Small intestine (tissue), 7 donors: Measurements from ENCODE around the gene NDUFC2. TPM values are rescaled to one million over a fixed set of nuclear protein-coding genes. Genes with fewer than 3 reads are reported as not detected.
A peak's percentile ranks its signal among the peaks of the same experiment; 100 is the strongest.
"Not testable (repeated sequence)": the region's sequence is repeated elsewhere in the genome, so short reads cannot be mapped to it uniquely, and the experiment has no call there.

Experiments used
- DNase-seq, 2 donors: peaks; one replicate each; pipeline versions ENCODE4 v3.0.0 to v3.0.0-alpha.2; 2013
- FAIRE-seq: peaks from 2 replicates; lab custom pipeline; 2012; peaks lifted over from hg19 to GRCh38; lab: Jason Lieb, UNC
- H3K27ac ChIP-seq, 3 donors: one replicate each; pipeline ENCODE4 v1.5.1; 2013; ENCODE audit warnings: low read length in 2 of 3, mild to moderate bottlenecking in 2 of 3, control low read depth in 1 of 3, inconsistent platforms in 1 of 3, low read depth in 1 of 3, moderate library complexity in 1 of 3
- H3K27me3 ChIP-seq, 3 donors: one replicate each; pipeline ENCODE4 v1.6.1; 2013; ENCODE audit warnings: low read length in 3 of 3, inconsistent platforms in 1 of 3; ENCODE audit not compliant: control insufficient read depth in 3 of 3, insufficient read depth in 3 of 3
- H3K36me3 ChIP-seq, 3 donors: one replicate each; pipeline ENCODE4 v1.6.1; 2013; ENCODE audit warnings: low read length in 3 of 3, inconsistent platforms in 1 of 3, low read depth in 1 of 3, mild to moderate bottlenecking in 1 of 3, moderate library complexity in 1 of 3; ENCODE audit not compliant: control insufficient read depth in 3 of 3, insufficient read depth in 2 of 3
- H3K4me1 ChIP-seq, 3 donors: one replicate each; pipeline ENCODE4 v1.6.1; 2013; ENCODE audit warnings: low read length in 2 of 3, inconsistent platforms in 1 of 3, low read depth in 1 of 3, mild to moderate bottlenecking in 1 of 3, moderate library complexity in 1 of 3; ENCODE audit not compliant: control insufficient read depth in 3 of 3, insufficient read depth in 2 of 3
- H3K4me3 ChIP-seq, 3 donors: one replicate each; pipeline ENCODE4 v1.5.1; 2013; ENCODE audit warnings: low read length in 3 of 3, control low read depth in 1 of 3, inconsistent platforms in 1 of 3, low read depth in 1 of 3, mild to moderate bottlenecking in 1 of 3, moderate library complexity in 1 of 3
- H3K9me3 ChIP-seq, 2 donors: one replicate each; pipeline ENCODE4 v1.6.1; 2013; ENCODE audit warnings: low read depth in 1 of 2, low read length in 1 of 2; ENCODE audit not compliant: control insufficient read depth in 2 of 2, insufficient read depth in 1 of 2
- WGBS, 3 donors: extraction: QIAGEN DNeasy Blood & Tissue Kit; methylation state at CpG; one replicate each; pipeline ENCODE4 v1.1.7; 2013; 5-methylcytosine and 5-hydroxymethylcytosine counted together
- polyA plus RNA-seq, 4 donors: library from polyadenylated mRNA; stranded (reverse) in 3 of 4; unstranded in 1 of 4; fragments of 200-250 nt in 3 of 4; fragments of 120-200 nt in 1 of 4; gene quantifications; one replicate each; pipeline versions ENCODE4 v1.2.1 to v1.2.3, GENCODE V29; 2013
- donor health status: healthy with polysubstance abuse.
- donor health status: control.
- donor health status: control.
- donor health status: Bipolar disorder and iron deficiency.
- donor health status: healthy.

The NDUFC2 gene
- polyA plus RNA-seq, 4 donors = 172 to 381 (median 178) TPM

GRCh38 chr11:78044706-78045105 is 35.0 kb downstream of the NDUFC2 start:
- peaks cover 0 to 7% (median 5%) of the 10 kb centered on the region in 3 donors for H3K4me1 ChIP-seq
- H3K36me3 ChIP-seq = no peaks in the 10 kb centered on the region
- DNase-seq (peak in 1 of 2 donors; percentile 92), FAIRE-seq (no peak)
- H3K27me3 ChIP-seq = no peaks in the 10 kb centered on the region
- no peak overlapping the region for H3K4me3 ChIP-seq
- H3K9me3 ChIP-seq = peaks cover 0 to 7% of the 10 kb centered on the region in 2 donors
- WGBS, 3 donors = 29 to 70% (median 41%) methylated on average over 5 of the region's 5 CpGs
- peak overlapping the region in 1 of 3 donors; percentile 57 for H3K27ac ChIP-seq

GRCh38 chr11:78041843-78042440 is 37.7 kb downstream of the NDUFC2 start:
- Histone ChIP-seq H3K4me3 (no peak overlapping the region), H3K36me3 (no peaks in the 10 kb centered on the region), H3K9me3 (peaks cover 0 to 7% of the 10 kb centered on the region in 2 donors), H3K27me3 (no peaks in the 10 kb centered on the region), H3K4me1 (peaks cover 3 to 8% (median 7%) of the 10 kb centered on the region in 3 donors), H3K27ac (no peak overlapping the region)
- FAIRE-seq (no peak), DNase-seq (no peak)
- WGBS, 3 donors = 96 to 98% (median 97%) methylated on average over 14 of the region's 14 CpGs

GRCh38 chr11:78041380-78041719 is 38.3 kb downstream of the NDUFC2 start:
- not testable (repeated sequence) for H3K27me3 ChIP-seq, H3K4me1 ChIP-seq, DNase-seq, H3K36me3 ChIP-seq, FAIRE-seq, H3K9me3 ChIP-seq, H3K4me3 ChIP-seq, H3K27ac ChIP-seq
- 93 to 99% (median 95%) methylated on average over 8 of the region's 8 CpGs for WGBS, 3 donors

GRCh38 chr11:78040691-78041379 is 38.8 kb downstream of the NDUFC2 start:
- peak overlapping the region in 1 of 3 donors; percentile 6 for H3K27ac ChIP-seq
- no peak for FAIRE-seq
- DNase-seq = peak in 1 of 2 donors; percentile 36
- peaks cover 0 to 7% of the 10 kb centered on the region in 2 donors for H3K9me3 ChIP-seq
- H3K36me3 ChIP-seq = no peaks in the 10 kb centered on the region
- 87 to 94% (median 92%) methylated on average over 15 of the region's 15 CpGs for WGBS, 3 donors
- H3K4me1 ChIP-seq = peaks cover 3 to 7% (median 5%) of the 10 kb centered on the region in 3 donors
- H3K27me3 ChIP-seq = no peaks in the 10 kb centered on the region
- H3K4me3 ChIP-seq = no peak overlapping the region

- peak; percentile 69 to 73 for DNase-seq
- 19 to 20% (median 20%) methylated on average over 7 of the region's 7 CpGs for WGBS, 3 donors
- Histone ChIP-seq H3K27me3 (no peaks in the 10 kb centered on the region), H3K36me3 (no peaks in the 10 kb centered on the region), H3K4me1 (peaks cover 2 to 7% (median 3%) of the 10 kb centered on the region in 3 donors), H3K27ac (peak overlapping the region in 2 of 3 donors; percentile 6 to 83), H3K4me3 (no peak overlapping the region), H3K9me3 (peaks cover 0 to 7% of the 10 kb centered on the region in 2 donors)
- FAIRE-seq = no peak
Measured at GRCh38 chr11:78039919-78040671, 39.6 kb downstream of the NDUFC2 start.

- H3K4me1 ChIP-seq = peaks cover 2 to 7% (median 3%) of the 10 kb centered on the region in 3 donors
- DNase-seq (no peak), FAIRE-seq (no peak)
- no peaks in the 10 kb centered on the region for H3K36me3 ChIP-seq
- 61 to 74% (median 73%) methylated on average over 4 of the region's 4 CpGs for WGBS, 3 donors
- H3K27ac ChIP-seq = peak overlapping the region in 1 of 3 donors; percentile 29
- H3K27me3 ChIP-seq = no peaks in the 10 kb centered on the region
- H3K9me3 ChIP-seq = peaks cover 0 to under 1% of the 10 kb centered on the region in 2 donors
- no peak overlapping the region for H3K4me3 ChIP-seq
Measured at GRCh38 chr11:78039391-78039918, 40.2 kb downstream of the NDUFC2 start.

GRCh38 chr11:78038697-78039313 is 40.9 kb downstream of the NDUFC2 start:
- DNase-seq (peak in 1 of 2 donors; percentile 38), FAIRE-seq (no peak)
- Histone ChIP-seq H3K27ac (peak overlapping the region in 1 of 3 donors; percentile 8), H3K9me3 (no peaks in the 10 kb centered on the region), H3K27me3 (no peaks in the 10 kb centered on the region), H3K36me3 (no peaks in the 10 kb centered on the region), H3K4me1 (peaks cover 2 to 4% (median 3%) of the 10 kb centered on the region in 3 donors), H3K4me3 (no peak overlapping the region)
- 26 to 64% (median 40%) methylated on average over 8 of the region's 8 CpGs for WGBS, 3 donors
